Endothelial cell of umbilical vein (primary cell): ENCODE data around the gene NUDC. TPM values are rescaled to one million over a fixed set of nuclear protein-coding genes. Genes with fewer than 3 reads are reported as not detected.
A peak's percentile ranks its signal among the peaks of the same experiment; 100 is the strongest.

Source experiments
- BruUV-seq: library from RNA; stranded (reverse); fragments of 400-500 nt; replicated peaks from 2 replicates; lab custom pipeline; 2021; lab: Mats Ljungman, UMichigan
- CTCF ChIA-PET: fragments of 300-600, 350-600 bp; sonication (Branson Sonifier 250); formaldehyde crosslinking; loops from one replicate; lab custom pipeline; 2021; ENCODE audit warnings: antibody characterized with exemption, inconsistent platforms; lab: Charles Lee
- POLR2A ChIA-PET: fragments of 300-600, 350-600 bp; sonication (Branson Sonifier 250); formaldehyde crosslinking; loops from one replicate; lab custom pipeline; 2021; ENCODE audit warnings: antibody characterized with exemption, inconsistent platforms; lab: Charles Lee
- DNase-seq: peaks from one replicate; pipeline ENCODE4 v3.0.0-alpha.2; 2011; ENCODE audit warnings: low read depth, low spot score
- FAIRE-seq: peaks from 2 replicates; lab custom pipeline; 2011; peaks lifted over from hg19 to GRCh38; lab: Jason Lieb, UNC
- H2AFZ ChIP-seq: 2 replicates; pipeline ENCODE4 v1.6.0; 2012; ENCODE audit warnings: low read depth, low read length, control low read depth, inconsistent platforms
- H3K27ac ChIP-seq: 2 replicates; pipeline ENCODE4 v1.5.1; 2011; ENCODE audit warnings: low read depth, mild to moderate bottlenecking, control low read depth, low read length, moderate library complexity; ENCODE audit not compliant: insufficient read depth
- H3K27me3 ChIP-seq, 2 experiments: 2 replicates each; pipeline versions ENCODE4 v1.6.0 to v1.6.1; 2011; ENCODE audit warnings: low read length in 2 of 2, mixed read lengths in 1 of 2; ENCODE audit not compliant: control insufficient read depth in 2 of 2, insufficient read depth in 2 of 2
- H3K36me3 ChIP-seq, 2 experiments: 2 replicates in 1 of 2; 3 replicates in 1 of 2; pipeline ENCODE4 v1.5.1; 2011; ENCODE audit warnings: low read length in 2 of 2, mild to moderate bottlenecking in 1 of 2, moderate library complexity in 1 of 2; ENCODE audit not compliant: control insufficient read depth in 2 of 2, insufficient read depth in 2 of 2; ENCODE audit errors: extremely low read depth in 1 of 2
- H3K4me1 ChIP-seq: 3 replicates; pipeline ENCODE4 v1.5.1; 2011; ENCODE audit warnings: mild to moderate bottlenecking, low read length; ENCODE audit not compliant: control insufficient read depth, insufficient read depth; ENCODE audit errors: extremely low read depth
- H3K4me2 ChIP-seq: 2 replicates; pipeline ENCODE4 v1.6.1; 2011; ENCODE audit warnings: low read length, control low read depth, mixed read lengths; ENCODE audit not compliant: insufficient read depth
- H3K4me3 ChIP-seq, 3 experiments: fragments of 200-600 bp in 1 of 3; sonication (generic), shearing (Covaris generic) in 1 of 3; replicated peaks in 1 of 3; 2 replicates each; pipeline ENCODE4 v1.5.1; 2011 to 2016; ENCODE audit warnings: control low read depth in 3 of 3, low read length in 3 of 3, mild to moderate bottlenecking in 2 of 3, inconsistent platforms in 1 of 3, low read depth in 1 of 3, moderate library complexity in 1 of 3; ENCODE audit not compliant: insufficient read depth in 1 of 3
- H3K79me2 ChIP-seq: 2 replicates; pipeline ENCODE4 v1.6.0; 2012; ENCODE audit warnings: low read length, inconsistent platforms; ENCODE audit not compliant: control insufficient read depth, insufficient read depth
- H3K9ac ChIP-seq: replicated peaks from 2 replicates; pipeline ENCODE3; 2011; ENCODE audit warnings: low read length, control low read depth; ENCODE audit not compliant: insufficient read depth; ENCODE audit errors: extremely low read depth
- H3K9me1 ChIP-seq: replicated peaks from 3 replicates; pipeline ENCODE4 v1.6.0; 2011; ENCODE audit warnings: mild to moderate bottlenecking, low read length; ENCODE audit not compliant: control insufficient read depth, insufficient read depth; ENCODE audit errors: extremely low read depth
- H3K9me3 ChIP-seq: replicated peaks from 2 replicates; pipeline ENCODE4 v1.5.1; 2012; ENCODE audit warnings: low read length, inconsistent platforms; ENCODE audit not compliant: control insufficient read depth, insufficient read depth
- H4K20me1 ChIP-seq: replicated peaks from 2 replicates; pipeline ENCODE3; 2011; ENCODE audit warnings: mild to moderate bottlenecking, low read length; ENCODE audit not compliant: control insufficient read depth, insufficient read depth; ENCODE audit errors: extremely low read depth
- EZH2 ChIP-seq: IDR thresholded peaks from 2 replicates; pipeline ENCODE4 v1.6.1; 2012; ENCODE audit warnings: borderline replicate concordance, low read depth, mild to moderate bottlenecking, moderate library complexity, low read length, inconsistent platforms; ENCODE audit not compliant: severe bottlenecking
- FOS ChIP-seq: IDR thresholded peaks from 2 replicates; pipeline ENCODE4 v1.6.1; 2011; ENCODE audit warnings: mild to moderate bottlenecking, low read length, moderate library complexity, borderline replicate concordance; ENCODE audit not compliant: insufficient read depth
- GATA2 ChIP-seq: IDR thresholded peaks from 2 replicates; pipeline ENCODE4 v1.7.0; 2011; ENCODE audit warnings: low read depth, mild to moderate bottlenecking, moderate library complexity, mixed read lengths, low read length; ENCODE audit not compliant: insufficient read length, insufficient read depth
- JUN ChIP-seq: IDR thresholded peaks from 2 replicates; pipeline ENCODE4 v1.6.1; 2011; ENCODE audit warnings: borderline replicate concordance, low read depth; ENCODE audit not compliant: insufficient read length, insufficient read depth
- MYC ChIP-seq: IDR thresholded peaks from one replicate; pipeline ENCODE4 v1.6.1; 2011; ENCODE audit warnings: mild to moderate bottlenecking, low read depth, low read length
- POLR2AphosphoS5 ChIP-seq: IDR thresholded peaks from 2 replicates; pipeline ENCODE4 v1.6.1; 2012; ENCODE audit warnings: low read depth, mild to moderate bottlenecking, control low read depth, low read length, moderate library complexity; ENCODE audit not compliant: insufficient read depth
- dilution Hi-C: fragments of 300-500 bp; cut with MboI; formaldehyde crosslinking; loops from one replicate; pipeline ENCODE4 v1.15.0; 2019; ENCODE audit warnings: low sequenced_read_pairs; ENCODE audit not compliant: extremely low pct_ligation_motif_present
- intact Hi-C: fragments of 100-400 bp; cut with micrococcal nuclease; formaldehyde crosslinking; loops from one replicate; pipeline ENCODE4 v1.10.0; 2022
- polyA plus RNA-seq, 4 experiments: library from polyadenylated mRNA; depleted of rRNA in 3 of 4; stranded (reverse) in 3 of 4; unstranded in 1 of 4; fragments of >200 nt; gene quantifications; 2 replicates each; pipeline versions ENCODE4 v1.2.1 to v1.2.3, GENCODE V29; 2011 to 2012; ENCODE audit warnings: missing spikeins in 1 of 4
- total RNA-seq: library from RNA; stranded (reverse); gene quantifications from 2 replicates; pipeline ENCODE4 v1.2.3, GENCODE V29; 2021
- TF ChIP-seq, protein P1 (sequence below): IDR thresholded peaks from 2 replicates; pipeline ENCODE4 v1.6.1; 2011; ENCODE audit not compliant: insufficient read depth, insufficient read length

The NUDC gene
- total and polyA plus RNA-seq, 2 donors (not counting 3 experiments of a cell fraction or from before 2014, with no cell fraction given), result 42.5 to 102 TPM

DNA sequence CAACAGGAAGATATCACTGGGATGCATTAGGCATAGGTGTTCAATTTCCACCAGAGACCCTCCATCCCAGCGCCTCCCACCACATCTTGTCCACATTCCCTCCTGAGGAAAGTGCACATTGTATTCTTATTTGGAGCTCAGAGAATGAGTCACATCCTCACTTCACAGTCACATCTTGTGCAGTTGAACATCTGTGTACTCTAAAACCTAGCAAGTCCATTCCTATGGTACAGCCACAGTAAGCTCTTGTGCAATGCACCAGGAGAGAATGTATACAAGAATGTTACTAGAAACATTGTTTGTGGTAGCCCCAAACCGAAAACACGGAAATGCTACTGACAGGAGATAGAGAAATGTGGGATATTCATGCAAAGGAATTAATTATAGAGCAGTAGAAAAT is 40.3 kb downstream of the NUDC start:
- ChIA-PET CTCF (interaction anchor here (0.7 to 1.7 kb wide), 11 partner anchors 14 to 322 kb away, joined by 3 to 8 read pairs (median 5); partner anchors contain the start of gene TRNP1), POLR2A (interaction anchor here (1.0 kb wide), 1 partner anchor 62 kb away, joined by 4 read pairs; the partner anchor contains the start of gene GPATCH3)
- DNase-seq, result peak; percentile 70
- no peaks in the 10 kb centered on the region for H4K20me1 ChIP-seq
- intact Hi-C loops (no loop called here), dilution Hi-C loops (no loop called here)
- no peak overlapping the region for H3K4me3 ChIP-seq
- no peaks in the 10 kb centered on the region for H3K79me2 ChIP-seq
- no TSS peak for BruUV-seq
- H3K9me3 ChIP-seq, result no peaks in the 10 kb centered on the region
- no peak overlapping the region for H3K9ac ChIP-seq
- FAIRE-seq, result peak; percentile 95
- TF ChIP-seq, protein P1, sequence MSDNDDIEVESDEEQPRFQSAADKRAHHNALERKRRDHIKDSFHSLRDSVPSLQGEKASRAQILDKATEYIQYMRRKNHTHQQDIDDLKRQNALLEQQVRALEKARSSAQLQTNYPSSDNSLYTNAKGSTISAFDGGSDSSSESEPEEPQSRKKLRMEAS, result no peak
- TF ChIP-seq EZH2, result no peak
- TF ChIP-seq JUN, result peak; percentile 85
- TF ChIP-seq FOS, result peak; percentile 89
- TF ChIP-seq MYC, result no peak
- no peak for TF ChIP-seq GATA2
- peak overlapping the region; percentile 28 for H3K4me2 ChIP-seq
- peaks cover 16% of the 10 kb centered on the region for H3K4me1 ChIP-seq
- no peak overlapping the region for H3K27ac ChIP-seq
- peaks cover 22 to 24% of the 10 kb centered on the region in 2 experiments for H3K27me3 ChIP-seq
- no peak overlapping the region for H2AFZ ChIP-seq
- no peaks in the 10 kb centered on the region for H3K36me3 ChIP-seq
- no peaks in the 10 kb centered on the region for H3K9me1 ChIP-seq

- Histone ChIP-seq H3K27ac (no peak overlapping the region), H3K36me3 (no peaks in the 10 kb centered on the region), H3K4me1 (peaks cover 16% of the 10 kb centered on the region), H2AFZ (no peak overlapping the region), H3K4me2 (no peak overlapping the region), H3K9me3 (no peaks in the 10 kb centered on the region), H3K9ac (no peak overlapping the region), H3K4me3 (no peak overlapping the region), H3K79me2 (no peaks in the 10 kb centered on the region), H3K27me3 (peaks cover 3 to 7% of the 10 kb centered on the region in 2 experiments), H4K20me1 (no peaks in the 10 kb centered on the region), H3K9me1 (no peaks in the 10 kb centered on the region)
- intact Hi-C loops (no loop called here), dilution Hi-C loops (no loop called here)
- CTCF ChIA-PET, result interaction anchor here (2.4 kb wide), 1 partner anchor 32 kb away, joined by 10 read pairs; no protein-coding TSS in a partner anchor
- POLR2A ChIA-PET, result no interaction called here
- BruUV-seq, result no TSS peak
- DNase-seq (no peak), FAIRE-seq (no peak)
- no peak for TF ChIP-seq POLR2AphosphoS5
- no peak for TF ChIP-seq FOS
- TF ChIP-seq MYC, result no peak
- no peak for TF ChIP-seq EZH2
Observed at GRCh38 chr1:26965213-26965612, 43.7 kb downstream of the NUDC start.
